GM21381 (cell line): ENCODE results near the gene CEP192.
"Not testable (repeated sequence)": the region's sequence is repeated elsewhere in the genome, so short reads cannot be mapped to it uniquely, and the experiment has no call there.

Experiments
- ATAC-seq: cut with Tn5 transposase; IDR thresholded peaks from one replicate; pipeline ENCODE4 v1.9.1; 2021; ENCODE audit warnings: mild to moderate bottlenecking, moderate library complexity; ENCODE audit not compliant: unreplicated experiment

The CEP192 gene

DNA sequence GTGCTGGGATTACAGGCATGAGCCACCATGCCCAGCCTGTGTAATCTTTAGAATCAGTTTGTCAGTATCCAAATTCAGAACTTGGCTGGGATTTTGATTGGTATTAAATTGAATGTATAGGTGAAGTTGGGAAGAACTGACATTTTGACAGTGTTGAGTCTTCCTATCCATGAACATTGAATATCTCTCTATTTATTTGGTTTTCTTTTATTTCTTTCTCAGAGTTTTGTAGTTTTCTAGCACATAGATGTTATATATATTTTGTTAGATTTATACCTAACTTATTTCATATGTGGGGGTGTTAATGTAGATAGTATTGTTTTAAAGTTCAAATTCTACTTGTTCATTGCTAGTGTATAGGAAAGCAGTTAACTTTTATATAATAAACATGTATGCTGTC is 31.5 kb downstream of the CEP192 start:
- ATAC-seq: no peak

GRCh38 chr18:13025233-13025632 is 34.1 kb downstream of the CEP192 start:
- ATAC-seq: no peak

DNA sequence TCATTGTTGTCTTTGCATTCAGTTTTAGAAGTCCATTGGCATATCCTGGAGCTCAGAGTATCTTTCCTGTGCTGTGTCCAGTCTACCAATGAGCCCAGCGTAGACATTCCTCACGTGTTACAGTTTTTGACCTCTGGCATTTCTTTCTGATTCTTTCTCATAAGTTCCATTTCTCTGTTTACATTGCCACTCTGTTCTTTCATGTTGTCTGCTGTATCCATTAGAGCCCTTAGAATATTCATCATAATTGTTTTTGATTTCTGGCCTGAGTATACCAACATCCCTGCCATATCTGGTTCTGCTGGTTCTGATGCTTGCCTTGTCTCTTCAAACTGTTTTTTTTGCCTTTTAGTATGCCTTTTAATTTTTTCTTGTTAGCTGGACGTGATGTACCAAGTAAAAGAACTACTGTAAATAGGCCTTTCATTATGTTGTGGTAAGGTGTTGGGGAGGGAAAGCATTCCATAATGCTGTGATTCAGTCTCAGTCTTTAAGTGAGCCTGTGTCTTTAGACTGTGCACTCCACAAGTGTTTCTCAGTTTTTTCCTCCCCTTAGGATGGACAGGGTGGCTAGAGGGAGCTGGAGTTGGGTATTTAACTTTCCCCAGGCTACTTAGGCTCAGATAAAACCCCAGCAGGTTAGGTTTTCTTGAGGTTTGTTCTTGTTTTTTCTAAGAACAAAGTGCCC is 35.6 kb downstream of the CEP192 start:
- ATAC-seq: no peak

- ATAC-seq: no peak
These were observed 37.7 kb downstream of the CEP192 start for GRCh38 chr18:13028869-13029268.

DNA sequence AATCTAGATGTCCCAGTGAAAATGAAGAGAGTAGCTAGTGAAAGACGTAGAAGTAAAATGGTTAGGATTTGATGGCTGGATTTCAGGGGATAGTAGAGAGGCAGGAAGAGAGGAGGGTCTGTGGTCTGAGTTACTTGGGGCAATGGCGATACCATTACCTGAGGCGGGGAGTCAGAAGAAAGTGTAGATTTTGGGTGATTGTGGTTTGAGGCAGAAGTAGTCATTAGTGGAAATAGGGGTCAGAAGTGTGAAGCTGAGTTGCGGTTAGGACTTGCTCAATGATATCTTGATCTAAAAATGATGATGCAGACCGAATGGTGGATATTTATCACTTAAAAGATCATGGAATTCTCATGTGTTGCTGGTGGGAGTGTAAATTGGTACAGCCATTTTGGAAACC is 41.0 kb downstream of the CEP192 start:
- no peak for ATAC-seq

DNA sequence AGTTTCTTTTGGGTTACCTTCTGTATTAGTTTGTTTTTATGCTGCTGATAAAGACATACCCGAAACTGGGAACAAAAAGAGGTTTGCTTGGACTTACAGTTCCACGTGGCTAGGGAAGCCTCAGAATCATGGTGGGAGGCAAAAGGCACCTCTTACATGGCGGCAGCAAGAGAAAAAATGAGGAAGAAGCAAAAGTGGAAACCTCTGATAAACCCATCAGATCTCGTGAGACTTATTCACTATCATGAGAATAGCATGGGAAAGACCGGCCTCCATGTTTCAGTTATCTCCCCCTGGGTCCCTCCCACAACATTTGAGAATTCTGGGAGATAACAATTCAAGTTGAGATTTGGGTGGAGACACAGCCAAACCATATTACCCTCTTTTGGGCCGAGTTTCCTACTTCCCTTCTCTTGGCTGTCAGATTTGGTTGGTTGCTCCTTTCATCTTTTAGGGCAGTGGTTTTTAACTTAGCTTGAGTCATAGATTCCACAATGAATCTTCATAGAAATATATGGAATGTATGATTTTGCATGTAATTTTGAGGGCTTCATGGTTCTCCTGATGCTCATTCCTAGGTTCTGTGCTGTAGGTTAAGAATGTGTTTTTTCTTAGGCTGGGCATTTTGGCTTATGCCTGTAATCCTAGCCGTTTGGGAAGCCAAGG is 44.2 kb downstream of the CEP192 start:
- ATAC-seq: no peak

DNA sequence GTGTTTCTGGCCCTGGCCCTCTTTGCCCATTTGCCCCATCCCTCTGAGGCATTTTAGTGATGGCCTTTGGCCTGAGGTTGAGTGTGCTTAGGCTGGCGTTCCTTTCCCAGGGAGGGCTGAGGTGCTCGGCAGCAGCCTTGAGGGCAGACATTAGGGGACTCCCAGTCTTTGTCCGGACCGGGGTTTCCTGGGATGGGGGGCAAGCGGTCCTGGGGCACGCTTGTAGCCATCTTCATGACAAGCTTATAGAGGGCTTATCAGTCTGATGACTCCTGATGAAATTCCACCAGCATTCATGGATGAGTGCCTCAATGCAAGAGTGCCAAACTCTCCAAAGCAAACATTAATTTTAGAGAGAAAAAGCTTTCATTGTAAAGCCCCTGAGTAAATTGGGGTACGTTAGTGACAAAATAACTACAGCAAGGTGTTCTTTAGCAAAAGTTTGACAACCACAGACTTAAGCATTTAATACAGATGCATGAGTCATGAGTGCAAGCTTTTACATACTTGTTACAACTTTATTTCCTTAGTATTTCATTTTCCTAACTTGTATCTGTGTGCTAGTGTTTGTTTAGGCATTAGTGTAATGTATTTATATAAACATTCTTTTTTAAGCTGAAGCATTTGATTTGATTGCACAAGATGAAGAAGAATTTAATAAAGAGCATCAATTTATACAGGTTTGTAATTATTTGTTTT is 45.6 kb downstream of the CEP192 start:
- ATAC-seq: no peak

- no peak for ATAC-seq
These were observed 48.6 kb downstream of the CEP192 start for GRCh38 chr18:13039806-13040205.

DNA sequence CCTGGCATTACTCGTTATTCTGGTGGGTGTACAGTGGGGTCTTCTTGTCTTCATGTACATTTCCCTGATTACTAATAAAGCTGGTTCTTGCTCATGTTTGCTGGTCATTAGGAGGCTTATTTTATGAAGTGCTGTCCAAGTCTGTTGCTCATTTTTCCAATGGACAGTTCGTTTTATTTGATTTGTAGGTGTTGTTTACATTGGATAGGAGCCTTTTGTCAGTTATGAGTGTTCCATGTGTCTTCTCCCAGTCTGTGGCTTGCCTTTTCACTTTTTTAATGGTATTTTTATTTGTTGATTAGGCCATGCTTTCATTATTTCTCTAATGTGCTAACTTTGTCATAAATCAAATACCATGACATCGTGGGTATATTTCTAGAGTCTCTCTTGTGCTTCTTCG is 51.9 kb downstream of the CEP192 start:
- ATAC-seq: no peak

DNA sequence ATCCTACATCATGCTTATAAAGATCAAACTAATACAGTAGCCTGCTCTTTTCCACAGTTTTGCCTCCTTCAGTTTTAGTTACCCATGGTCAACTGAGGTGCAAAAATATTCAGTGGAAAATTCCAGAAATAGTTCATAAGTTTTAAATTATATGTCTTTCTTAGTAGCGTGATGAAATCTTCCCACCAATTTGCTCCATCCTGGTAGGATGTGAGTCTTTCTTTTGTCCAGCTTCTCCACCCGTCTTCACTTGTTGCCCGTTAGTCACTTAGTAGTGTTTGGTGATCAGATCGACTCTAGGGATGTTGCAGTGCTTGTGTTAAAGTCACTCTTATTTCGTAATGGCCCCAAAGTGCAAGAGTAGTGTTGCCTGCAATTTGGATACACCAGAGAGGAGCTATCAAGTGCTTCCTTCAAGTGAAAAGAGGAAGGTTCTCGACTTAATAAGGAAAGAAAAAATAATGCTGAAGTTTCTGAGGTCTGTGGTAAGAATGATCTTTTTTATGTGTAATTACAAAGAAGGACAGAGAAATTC is 57.0 kb downstream of the CEP192 start:
- ATAC-seq: no peak

- ATAC-seq: no peak
These were observed 60.0 kb downstream of the CEP192 start for GRCh38 chr18:13051159-13051558.

- no peak for ATAC-seq
These were observed 60.8 kb downstream of the CEP192 start for GRCh38 chr18:13051950-13052349.

GRCh38 chr18:13054336-13054735 is 63.2 kb downstream of the CEP192 start:
- ATAC-seq: no peak

- ATAC-seq: no peak
These were observed 70.5 kb downstream of the CEP192 start for GRCh38 chr18:13061630-13062189.

DNA sequence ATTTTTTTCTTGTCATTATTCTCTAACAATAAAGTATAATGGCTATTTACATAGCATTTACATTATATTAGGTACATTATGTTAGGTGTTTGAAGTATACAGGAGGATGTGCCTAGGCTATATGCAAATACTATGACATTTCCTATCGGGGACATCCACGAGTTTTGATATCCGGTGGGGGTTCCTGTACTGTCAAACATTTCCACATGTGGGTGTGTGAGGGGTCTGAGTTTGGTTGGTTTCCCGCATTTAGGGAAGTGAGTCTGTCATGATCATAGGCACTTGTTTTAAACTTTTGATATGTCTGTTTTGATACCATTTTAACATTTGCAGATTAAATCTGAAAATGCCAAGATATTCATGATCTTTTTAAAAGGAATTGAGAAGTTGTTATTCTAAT is 76.0 kb downstream of the CEP192 start:
- ATAC-seq: no peak

DNA sequence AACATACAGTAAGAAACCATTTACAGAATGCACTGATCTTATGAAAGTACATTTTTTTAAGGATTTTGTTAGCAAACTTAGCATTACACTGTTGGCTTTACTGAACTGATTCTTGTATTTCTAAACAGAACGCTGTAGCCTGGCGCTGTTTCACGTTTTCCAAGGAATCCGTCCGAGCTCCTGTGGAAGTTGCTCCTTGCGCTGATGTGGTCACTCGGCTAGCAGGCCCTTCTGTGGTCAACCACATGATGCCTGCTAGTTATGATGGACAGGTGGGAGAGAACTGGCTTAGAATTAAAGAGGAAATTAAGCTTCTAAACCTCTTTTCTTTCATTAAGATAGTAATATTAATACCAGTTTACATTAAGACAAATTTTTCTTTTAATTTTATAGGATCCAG is 76.8 kb downstream of the CEP192 start:
- no peak for ATAC-seq

- no peak for ATAC-seq
These were observed 79.3 kb downstream of the CEP192 start for GRCh38 chr18:13070460-13070859.

- no peak for ATAC-seq
These were observed 85.7 kb downstream of the CEP192 start for GRCh38 chr18:13076886-13077285.

GRCh38 chr18:13077473-13077872 is 86.3 kb downstream of the CEP192 start:
- ATAC-seq: no peak

- not testable (repeated sequence) for ATAC-seq
These were observed 86.9 kb downstream of the CEP192 start for GRCh38 chr18:13078065-13078464.

DNA sequence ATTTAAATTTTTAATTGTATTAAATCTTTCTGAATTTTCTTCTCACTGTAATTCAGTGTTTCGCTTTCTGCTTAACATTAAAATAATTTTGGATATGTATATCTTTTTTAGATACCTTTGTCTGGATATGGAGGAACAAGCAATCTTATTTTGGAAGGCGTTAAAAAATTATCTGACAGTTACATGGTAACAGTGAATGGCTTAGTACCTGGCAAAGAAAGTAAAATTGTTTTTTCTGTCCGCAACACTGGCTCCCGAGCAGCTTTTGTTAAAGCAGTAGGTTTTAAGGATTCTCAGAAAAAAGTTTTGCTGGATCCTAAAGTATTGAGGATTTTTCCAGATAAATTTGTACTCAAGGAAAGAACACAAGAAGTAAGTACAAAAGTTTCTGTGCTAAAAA is 95.7 kb downstream of the CEP192 start:
- ATAC-seq: no peak

DNA sequence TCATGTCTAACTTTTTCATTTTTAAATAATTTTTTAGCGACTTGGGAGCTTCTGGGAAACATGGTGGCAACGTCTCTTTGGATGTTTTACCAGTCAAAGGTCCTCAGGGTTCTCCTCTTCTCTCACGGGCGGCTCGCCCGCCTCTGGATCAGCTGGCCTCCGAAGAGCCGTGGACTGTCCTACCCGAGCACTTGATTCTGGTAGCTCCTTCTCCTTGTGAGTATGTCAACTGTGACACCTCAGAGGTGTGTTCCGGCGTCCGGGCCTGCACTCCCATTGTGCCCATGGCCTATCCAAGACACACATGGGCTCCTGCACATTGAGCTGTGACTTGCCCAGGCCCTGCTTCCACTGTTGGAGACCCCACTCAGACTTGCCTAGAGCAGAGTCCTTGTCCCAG is 104.3 kb downstream of the CEP192 start:
- no peak for ATAC-seq
